DOHH2 (cell line): ENCODE data around the gene ZCRB1.

ENCODE experiments used
- CTCF ChIP-seq: fragments of 200-600 bp; sonication (generic); IDR thresholded peaks from one replicate; pipeline ENCODE4 v1.5.1; 2014; ENCODE audit warnings: antibody characterized with exemption, mild to moderate bottlenecking, low read depth, low read length; ENCODE audit not compliant: poor library complexity, severe bottlenecking
- EZH2phosphoT487 ChIP-seq: fragments of 200-600 bp; sonication (generic); IDR thresholded peaks from 2 replicates; pipeline ENCODE4 v1.6.1; 2017; ENCODE audit warnings: borderline replicate concordance, mild to moderate bottlenecking, antibody characterized with exemption, low read length, moderate library complexity, mixed read lengths

DNA sequence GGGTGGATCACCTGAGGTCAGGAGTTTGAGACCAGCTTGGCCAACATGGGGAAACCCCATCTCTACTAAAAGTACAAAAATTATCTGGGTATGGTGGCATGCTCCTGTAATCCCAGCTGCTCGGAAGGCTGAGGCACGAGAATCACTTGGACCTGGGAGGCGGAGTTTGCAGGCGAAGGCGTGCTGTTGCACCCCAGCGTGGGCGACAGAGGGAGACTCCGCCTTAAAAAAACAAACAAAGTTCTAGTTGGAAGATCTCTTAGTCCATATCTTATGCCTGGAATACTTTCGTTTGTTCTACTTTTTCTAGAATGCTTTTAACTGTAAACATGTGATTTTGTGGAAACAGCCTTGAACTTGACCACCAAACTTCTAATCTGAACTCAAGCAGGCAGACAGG, 38.8 kb upstream of the ZCRB1 start:
- no peak for TF ChIP-seq CTCF
- no peak for TF ChIP-seq EZH2phosphoT487
